HuH-7 (cell line): ENCODE results near the gene TTC27.
"Not testable (repeated sequence)": the region's sequence is repeated elsewhere in the genome, so short reads cannot be mapped to it uniquely, and the experiment has no call there.

Experiments
- DNase-seq: peaks from one replicate; pipeline ENCODE4 v3.0.0; 2011; ENCODE audit warnings: low spot score

TTC27 gene

GRCh38 chr2:32807662-32808061 is 179.8 kb downstream of the TTC27 start:
- no peak for DNase-seq

GRCh38 chr2:32810909-32811495 is 183.2 kb downstream of the TTC27 start:
- DNase-seq: no peak

GRCh38 chr2:32811696-32812095 is 183.8 kb downstream of the TTC27 start:
- DNase-seq: no peak

GRCh38 chr2:32812316-32812715 is 184.5 kb downstream of the TTC27 start:
- no peak for DNase-seq

- DNase-seq: no peak
These were observed 192.2 kb downstream of the TTC27 start for GRCh38 chr2:32820088-32820487.

- no peak for DNase-seq
These were observed 192.9 kb downstream of the TTC27 start for GRCh38 chr2:32820701-32821100.

- no peak for DNase-seq
These were observed 196.4 kb downstream of the TTC27 start for GRCh38 chr2:32824070-32824809.

GRCh38 chr2:32825291-32825712 is 197.5 kb downstream of the TTC27 start:
- DNase-seq: no peak

- DNase-seq: no peak
These were observed 202.3 kb downstream of the TTC27 start for GRCh38 chr2:32830196-32830595.

GRCh38 chr2:32832821-32833220 is 205.0 kb downstream of the TTC27 start:
- no peak for DNase-seq

GRCh38 chr2:32833709-32834108 is 205.9 kb downstream of the TTC27 start:
- no peak for DNase-seq

GRCh38 chr2:32835148-32835547 is 207.3 kb downstream of the TTC27 start:
- DNase-seq: no peak

- no peak for DNase-seq
These were observed 209.1 kb downstream of the TTC27 start for GRCh38 chr2:32836933-32837332.

GRCh38 chr2:32838418-32838817 is 210.6 kb downstream of the TTC27 start:
- DNase-seq: no peak

GRCh38 chr2:32838949-32839348 is 211.1 kb downstream of the TTC27 start:
- DNase-seq: no peak

GRCh38 chr2:32841931-32842898 is 214.4 kb downstream of the TTC27 start:
- DNase-seq: no peak

- DNase-seq: no peak
These were observed 215.8 kb downstream of the TTC27 start for GRCh38 chr2:32843699-32844098.

- no peak for DNase-seq
These were observed 216.4 kb downstream of the TTC27 start for GRCh38 chr2:32844253-32844652.

- DNase-seq: not testable (repeated sequence)
These were observed 218.4 kb downstream of the TTC27 start for GRCh38 chr2:32846274-32846673.

GRCh38 chr2:32847734-32848133 is 219.9 kb downstream of the TTC27 start:
- no peak for DNase-seq

- DNase-seq: no peak
These were observed 221.8 kb downstream of the TTC27 start for GRCh38 chr2:32849456-32850194.
